ENCODE data around the gene PLXNB2. TPM values are rescaled to one million over a fixed set of nuclear protein-coding genes. Genes with fewer than 3 reads are reported as not detected.

The PLXNB2 gene
- total and polyA plus RNA-seq, 2 of the 4 experiments (the other 2 are of a cell fraction) = 73.1 to 202 TPM

DNA sequence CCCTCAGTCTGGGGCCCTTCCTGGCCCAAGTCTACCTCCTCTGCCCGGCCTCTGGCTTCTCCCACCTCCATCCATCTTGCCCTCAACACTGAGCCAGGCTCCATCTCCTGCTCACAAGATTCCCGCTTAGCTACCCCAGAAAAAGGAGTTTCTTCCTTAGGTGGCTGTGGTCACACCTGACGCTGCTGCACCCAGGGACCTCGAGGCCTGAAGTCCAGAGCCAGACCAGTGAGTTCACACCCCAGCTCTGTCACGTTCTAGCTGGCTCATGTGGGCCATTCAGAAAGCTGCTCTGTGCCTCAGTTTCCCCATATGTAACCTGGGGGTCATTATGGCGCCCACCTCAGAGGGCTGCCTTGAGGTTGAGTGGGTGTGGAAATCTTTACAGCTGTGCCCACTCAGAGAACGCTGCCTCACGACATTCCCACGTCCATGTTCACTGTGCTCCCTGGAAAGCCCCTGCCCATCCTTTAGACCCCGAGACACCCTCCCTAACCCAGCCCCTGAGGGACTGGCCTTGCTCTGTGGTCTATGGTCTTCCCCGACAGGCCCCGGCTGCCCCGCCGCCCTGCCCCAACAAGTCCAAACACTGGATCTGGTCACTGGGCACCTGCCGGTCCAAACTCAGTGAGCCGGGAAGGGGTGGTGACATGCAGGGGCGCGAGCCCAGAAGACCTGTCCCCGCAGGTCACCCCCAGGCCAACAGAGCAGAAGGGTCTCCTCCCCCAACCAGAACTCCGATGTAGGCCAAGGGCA, 9.8 kb downstream of the PLXNB2 start:
- no peak overlapping the region for H4K8ac ChIP-seq (ENCODE audit: low read depth in 2 of 2, low read length in 2 of 2)
- peaks cover 7% of the 10 kb centered on the region for H3K9me1 ChIP-seq (ENCODE audit: insufficient read depth, low read length)
- peaks cover 10% of the 10 kb centered on the region for H3K36me3 ChIP-seq (ENCODE audit: control insufficient read depth, insufficient read depth, low read length)
- H2AK5ac ChIP-seq (ENCODE audit: low read depth, low read length) = peak overlapping the region; percentile 4; the same call in 1 of the 2 replicates
- no peak overlapping the region for H3K4me2 ChIP-seq (ENCODE audit: low read depth, low read length)
- WGBS, 2 experiments (ENCODE audit: extremely low coverage in 2 of 2, insufficient read length in 1 of 2) = 94% methylated on average over 6 of the region's 20 CpGs; no CpG with 5 or more reads in 1 of the 2 experiments
- H3K9ac ChIP-seq (ENCODE audit: low read depth, low read length) = no peak overlapping the region
- CTCF ChIA-PET = no interaction called here
- peaks cover 63% of the 10 kb centered on the region for H3K4me1 ChIP-seq (ENCODE audit: control insufficient read depth, insufficient read depth, low read length)
- no peak for DNase-seq
- in situ Hi-C loops (cut with MboI; ENCODE audit: low sequenced_read_pairs) (no loop called here), dilution Hi-C loops (cut with HindIII; ENCODE audit: low sequenced_read_pairs, unreplicated experiment) (no loop called here), intact Hi-C loops (cut with micrococcal nuclease) (no loop called here)
- no peaks in the 10 kb centered on the region for H3K27me3 ChIP-seq (ENCODE audit: control insufficient read depth, insufficient read depth, low read length)
- H2BK5ac ChIP-seq (ENCODE audit: low read depth, low read length, poor library complexity, severe bottlenecking) = no peak overlapping the region
- no peak for ATAC-seq (ENCODE audit: low read depth)
- no peak overlapping the region; the same call in 1 of the 2 replicates for H3K4ac ChIP-seq (ENCODE audit: low read depth, low read length)
- H2AFZ ChIP-seq (replicated peaks; ENCODE audit: low read length, poor library complexity) = no peak overlapping the region
- no peak overlapping the region for H2BK120ac ChIP-seq (ENCODE audit: low read depth, low read length)
- TF ChIP-seq MXI1 (IDR thresholded peaks at IDR 0.05; ENCODE audit: borderline replicate concordance, low read depth, low read length) = no peak
- TF ChIP-seq, protein P1, sequence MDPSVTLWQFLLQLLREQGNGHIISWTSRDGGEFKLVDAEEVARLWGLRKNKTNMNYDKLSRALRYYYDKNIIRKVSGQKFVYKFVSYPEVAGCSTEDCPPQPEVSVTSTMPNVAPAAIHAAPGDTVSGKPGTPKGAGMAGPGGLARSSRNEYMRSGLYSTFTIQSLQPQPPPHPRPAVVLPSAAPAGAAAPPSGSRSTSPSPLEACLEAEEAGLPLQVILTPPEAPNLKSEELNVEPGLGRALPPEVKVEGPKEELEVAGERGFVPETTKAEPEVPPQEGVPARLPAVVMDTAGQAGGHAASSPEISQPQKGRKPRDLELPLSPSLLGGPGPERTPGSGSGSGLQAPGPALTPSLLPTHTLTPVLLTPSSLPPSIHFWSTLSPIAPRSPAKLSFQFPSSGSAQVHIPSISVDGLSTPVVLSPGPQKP (IDR thresholded peaks at IDR 0.05; ENCODE audit: borderline replicate concordance, low read depth, low read length) = no peak
- TF ChIP-seq RCOR1 (IDR thresholded peaks at IDR 0.05; ENCODE audit: insufficient replicate concordance, low read length) = no peak
- no peak for TF ChIP-seq RFX5 (IDR thresholded peaks at IDR 0.05; ENCODE audit: low read depth, low read length)
- no peak for TF ChIP-seq CHD1 (IDR thresholded peaks at IDR 0.05; ENCODE audit: low read depth, low read length)
- TF ChIP-seq, protein P2, sequence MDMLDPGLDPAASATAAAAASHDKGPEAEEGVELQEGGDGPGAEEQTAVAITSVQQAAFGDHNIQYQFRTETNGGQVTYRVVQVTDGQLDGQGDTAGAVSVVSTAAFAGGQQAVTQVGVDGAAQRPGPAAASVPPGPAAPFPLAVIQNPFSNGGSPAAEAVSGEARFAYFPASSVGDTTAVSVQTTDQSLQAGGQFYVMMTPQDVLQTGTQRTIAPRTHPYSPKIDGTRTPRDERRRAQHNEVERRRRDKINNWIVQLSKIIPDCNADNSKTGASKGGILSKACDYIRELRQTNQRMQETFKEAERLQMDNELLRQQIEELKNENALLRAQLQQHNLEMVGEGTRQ (IDR thresholded peaks at IDR 0.05; ENCODE audit: low read depth, low read length) = no peak
- TF ChIP-seq POLR2A (IDR thresholded peaks at IDR 0.05; ENCODE audit: low read depth, low read length) = no peak
- no peak for TF ChIP-seq CEBPB (IDR thresholded peaks at IDR 0.05; ENCODE audit: low read depth, low read length)
- TF ChIP-seq NFE2L2 (IDR thresholded peaks at IDR 0.05; ENCODE audit: low read depth, low read length) = no peak
- H2BK15ac ChIP-seq (ENCODE audit: low read depth, low read length) = no peak overlapping the region
- H4K91ac ChIP-seq (ENCODE audit: insufficient read depth, low read depth, low read length) = no peak overlapping the region
- H3K79me1 ChIP-seq (ENCODE audit: low read depth in 1 of 2, low read length in 2 of 2) = peaks cover 8 to 51% of the 10 kb centered on the region in 2 experiments; a peak in 3 of 4 replicates
- H3K56ac ChIP-seq (ENCODE audit: extremely low read depth, insufficient read depth, low read length) = no peak overlapping the region
- no peak overlapping the region for H3K23ac ChIP-seq (ENCODE audit: low read depth, low read length)
- peak overlapping the region; percentile 42 for H2AK9ac ChIP-seq (replicated peaks; ENCODE audit: low read depth, low read length, poor library complexity)
- H4K5ac ChIP-seq (ENCODE audit: low read depth, low read length) = no peak overlapping the region
- no peak overlapping the region for H3K14ac ChIP-seq (replicated peaks; ENCODE audit: low read depth, low read length)
- BruUV-seq (replicated peaks) = no TSS peak
- POLR2A ChIA-PET (ENCODE audit: unreplicated experiment) = no interaction called here
- no peak overlapping the region for H3K18ac ChIP-seq (ENCODE audit: low read depth, low read length)
- H2BK20ac ChIP-seq (ENCODE audit: low read depth, low read length) = no peak overlapping the region
- peaks cover 86% of the 10 kb centered on the region for H4K20me1 ChIP-seq (ENCODE audit: insufficient read depth, low read length)
- no peak overlapping the region for H3K4me3 ChIP-seq (ENCODE audit: insufficient read depth, low read depth, low read length)
- no peaks in the 10 kb centered on the region for H3K9me3 ChIP-seq (ENCODE audit: control insufficient read depth, insufficient read depth, low read length)
- no peak overlapping the region for H3K27ac ChIP-seq (ENCODE audit: insufficient read depth, low read length)
